Keratinocyte (primary cell): ENCODE results near the gene RNF182.

ENCODE experiments used
- CTCF ChIP-seq, 3 experiments: IDR thresholded peaks in 1 of 3; conservative IDR thresholded peaks in 1 of 3; optimal IDR thresholded peaks in 1 of 3; 2 replicates in 2 of 3; 3 replicates in 1 of 3; pipeline versions ENCODE3 to v1.5.1; 2011; ENCODE audit warnings: low read length in 3 of 3, mild to moderate bottlenecking in 3 of 3, moderate library complexity in 2 of 3, control low read depth in 1 of 3, inconsistent platforms in 1 of 3; ENCODE audit not compliant: insufficient read depth in 2 of 3; ENCODE audit errors: extremely low read depth in 1 of 3
- EZH2 ChIP-seq: IDR thresholded peaks from one replicate; pipeline ENCODE4 v1.6.1; 2012; ENCODE audit warnings: inconsistent platforms, mild to moderate bottlenecking, low read length, moderate library complexity

GRCh38 chr6:13907001-13907350 is 17.8 kb upstream of the RNF182 start:
- TF ChIP-seq CTCF (optimal IDR thresholded peaks at IDR 0.05 in 1 of 3, IDR thresholded peaks at IDR 0.05 in 1 of 3, conservative IDR thresholded peaks at IDR 0.05 in 1 of 3; ENCODE audit: extremely low read depth in 1 of 3, insufficient read depth in 2 of 3, low read length in 3 of 3) = no peak
- no peak for TF ChIP-seq EZH2
